Natural killer cell (primary cell): ENCODE measurements around the gene ACY1. TPM values are rescaled to one million over a fixed set of nuclear protein-coding genes. Genes with fewer than 3 reads are reported as not detected.

Experiments
- ATAC-seq, 3 donors: fragments of 150-1000 bp in 2 of 3; fragments of 200-7000 bp in 1 of 3; cut with Tn5 transposase; 1 replicate in 1 of 3; 2 replicates in 2 of 3; pipeline ENCODE4 v1.10.0; 2021; ENCODE audit warnings: mild to moderate bottlenecking in 2 of 3, moderate library complexity in 2 of 3
- DNase-seq, 2 donors: peaks; one replicate each; pipeline versions ENCODE4 v3.0.0 to v3.0.0-alpha.2; 2013 to 2021; ENCODE audit warnings: mixed read lengths in 1 of 2
- H3K27ac ChIP-seq: one replicate; pipeline ENCODE4 v1.5.1; 2013; ENCODE audit warnings: mild to moderate bottlenecking, low read length
- H3K27me3 ChIP-seq: one replicate; pipeline ENCODE4 v1.6.1; 2013; ENCODE audit warnings: low read length; ENCODE audit not compliant: control insufficient read depth, insufficient read depth
- H3K36me3 ChIP-seq: one replicate; pipeline ENCODE4 v1.6.1; 2013; ENCODE audit warnings: low read length; ENCODE audit not compliant: control insufficient read depth, insufficient read depth
- H3K4me1 ChIP-seq: one replicate; pipeline ENCODE4 v1.6.1; 2013; ENCODE audit warnings: low read length; ENCODE audit not compliant: control insufficient read depth, insufficient read depth
- H3K4me3 ChIP-seq: one replicate; pipeline ENCODE4 v1.5.1; 2013; ENCODE audit warnings: low read length
- H3K9me3 ChIP-seq: one replicate; pipeline ENCODE4 v1.6.1; 2013; ENCODE audit warnings: low read length; ENCODE audit not compliant: control insufficient read depth, insufficient read depth
- H3K27ac Mint-ChIP-seq, 2 donors: one replicate each; pipeline ENCODE4 v1.8.0; 2022; ENCODE audit warnings: mild to moderate bottlenecking in 2 of 2, mixed read lengths in 2 of 2, moderate library complexity in 1 of 2
- H3K27me3 Mint-ChIP-seq, 2 donors: one replicate each; pipeline ENCODE4 v1.8.0; 2022; ENCODE audit warnings: low read depth in 2 of 2, mixed read lengths in 2 of 2
- H3K36me3 Mint-ChIP-seq: one replicate; pipeline ENCODE4 v1.8.0; 2022; ENCODE audit warnings: mixed read lengths
- H3K4me1 Mint-ChIP-seq, 2 donors: one replicate each; pipeline ENCODE4 v1.8.0; 2022; ENCODE audit warnings: mixed read lengths in 2 of 2
- H3K4me3 Mint-ChIP-seq: one replicate; pipeline ENCODE4 v1.8.0; 2022; ENCODE audit warnings: mild to moderate bottlenecking, moderate library complexity, mixed read lengths
- H3K9me3 Mint-ChIP-seq, 2 donors: one replicate each; pipeline ENCODE4 v1.8.0; 2022; ENCODE audit warnings: mixed read lengths in 2 of 2
- CTCF ChIP-seq: fragments of 200-600 bp; IDR thresholded peaks from one replicate; pipeline ENCODE4 v1.8.0; 2022; ENCODE audit warnings: antibody characterized with exemption
- WGBS: methylation state at CpG from one replicate; pipeline ENCODE4 v1.1.7; 2013; ENCODE audit warnings: missing lambda C conversion rate; ENCODE audit not compliant: insufficient coverage; 5-methylcytosine and 5-hydroxymethylcytosine counted together
- intact Hi-C: fragments of 100-400 bp; cut with micrococcal nuclease; formaldehyde crosslinking; loops from one replicate; pipeline ENCODE4 v1.14.2; 2022
- total RNA-seq, 4 donors: library from RNA; stranded (reverse); fragments of 120-200 nt in 1 of 4; gene quantifications; one replicate each; pipeline versions ENCODE4 v1.2.3 to v1.2.4, GENCODE V29; 2013 to 2022

ACY1 gene
- total RNA-seq, 3 donors from 2014 or later (not counting 1 experiment from before 2014, with no cell fraction given): 8.4 to 19.5 (median 13.8) TPM

GRCh38 chr3:51997935-51998596 is 14.7 kb downstream of the ACY1 start:
- H3K36me3 Mint-ChIP-seq: no peaks in the 10 kb centered on the region
- no peak overlapping the region for H3K4me3 Mint-ChIP-seq
- peaks cover 18 to 35% of the 10 kb centered on the region in 2 donors for H3K4me1 Mint-ChIP-seq
- no peak overlapping the region for H3K27ac Mint-ChIP-seq
- TF ChIP-seq CTCF: no peak
- peaks cover 30% of the 10 kb centered on the region for H3K4me1 ChIP-seq
- ATAC-seq: no peak
- no peak overlapping the region for H3K4me3 ChIP-seq
- peaks cover 0 to 4% of the 10 kb centered on the region in 2 donors for H3K27me3 Mint-ChIP-seq
- no peak for DNase-seq
- no peaks in the 10 kb centered on the region for H3K27me3 ChIP-seq
- H3K9me3 ChIP-seq: no peaks in the 10 kb centered on the region
- peaks cover 15% of the 10 kb centered on the region for H3K36me3 ChIP-seq
- WGBS: 92% methylated on average over 6 of the region's 7 CpGs
- intact Hi-C loops: no loop called here
- H3K27ac ChIP-seq: no peak overlapping the region
- no peaks in the 10 kb centered on the region for H3K9me3 Mint-ChIP-seq

DNA sequence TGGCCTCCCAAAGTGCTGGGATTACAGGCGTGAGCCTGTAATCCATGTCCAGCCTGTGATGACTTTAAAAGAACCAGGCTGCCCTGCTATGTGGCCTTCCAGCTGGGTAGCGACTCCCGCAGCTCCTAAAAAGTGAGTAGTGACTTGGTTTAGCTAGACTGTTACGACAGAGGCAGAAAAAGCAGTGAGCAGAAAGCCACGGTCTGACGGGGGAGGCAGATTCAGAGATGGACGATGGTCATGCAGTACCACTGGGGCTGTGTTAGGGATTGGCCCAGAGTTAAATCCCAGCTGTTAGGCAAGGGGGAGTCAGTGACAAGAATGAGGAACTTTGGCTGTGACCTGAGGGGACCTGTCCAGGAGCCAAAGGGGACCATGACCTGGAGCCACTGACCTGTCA is 15.4 kb downstream of the ACY1 start:
- TF ChIP-seq CTCF: no peak
- ATAC-seq (no peak), DNase-seq (no peak)
- peaks cover 18 to 30% of the 10 kb centered on the region in 2 donors for H3K4me1 Mint-ChIP-seq
- H3K4me3 Mint-ChIP-seq: no peak overlapping the region
- Histone ChIP-seq H3K36me3 (peaks cover 10% of the 10 kb centered on the region), H3K27me3 (no peaks in the 10 kb centered on the region), H3K4me1 (peaks cover 30% of the 10 kb centered on the region), H3K27ac (no peak overlapping the region), H3K4me3 (no peak overlapping the region), H3K9me3 (no peaks in the 10 kb centered on the region)
- H3K27ac Mint-ChIP-seq: no peak overlapping the region
- H3K27me3 Mint-ChIP-seq: peaks cover 0 to 4% of the 10 kb centered on the region in 2 donors
- no peaks in the 10 kb centered on the region for H3K36me3 Mint-ChIP-seq
- no peaks in the 10 kb centered on the region for H3K9me3 Mint-ChIP-seq
- intact Hi-C loops: no loop called here
- WGBS: 91% methylated on average over 7 of the region's 7 CpGs

- intact Hi-C loops: loop anchor here (5.0 kb wide), 2 partner anchors 52 to 337 kb away; no protein-coding TSS in a partner anchor
- H3K27ac Mint-ChIP-seq: no peak overlapping the region
- 100% methylated on average over 2 of the region's 2 CpGs for WGBS
- Histone ChIP-seq H3K4me1 (peaks cover 21% of the 10 kb centered on the region), H3K9me3 (no peaks in the 10 kb centered on the region), H3K36me3 (peaks cover under 1% of the 10 kb centered on the region), H3K4me3 (no peak overlapping the region), H3K27me3 (no peaks in the 10 kb centered on the region), H3K27ac (no peak overlapping the region)
- ATAC-seq (no peak), DNase-seq (no peak)
- no peaks in the 10 kb centered on the region for H3K36me3 Mint-ChIP-seq
- H3K27me3 Mint-ChIP-seq: peaks cover 0 to 4% of the 10 kb centered on the region in 2 donors
- H3K4me3 Mint-ChIP-seq: no peak overlapping the region
- H3K9me3 Mint-ChIP-seq: no peaks in the 10 kb centered on the region
- H3K4me1 Mint-ChIP-seq: peaks cover 11 to 20% of the 10 kb centered on the region in 2 donors
- TF ChIP-seq CTCF: no peak
Measured at GRCh38 chr3:51999846-52000245, 16.5 kb downstream of the ACY1 start.
